ENCODE data around the gene C1orf116. TPM values are rescaled to one million over a fixed set of nuclear protein-coding genes. Genes with fewer than 3 reads are reported as not detected.

Gene C1orf116
- total RNA-seq: 10 to 100 TPM; 25.7 to 41.2 (median 29.2) TPM

DNA sequence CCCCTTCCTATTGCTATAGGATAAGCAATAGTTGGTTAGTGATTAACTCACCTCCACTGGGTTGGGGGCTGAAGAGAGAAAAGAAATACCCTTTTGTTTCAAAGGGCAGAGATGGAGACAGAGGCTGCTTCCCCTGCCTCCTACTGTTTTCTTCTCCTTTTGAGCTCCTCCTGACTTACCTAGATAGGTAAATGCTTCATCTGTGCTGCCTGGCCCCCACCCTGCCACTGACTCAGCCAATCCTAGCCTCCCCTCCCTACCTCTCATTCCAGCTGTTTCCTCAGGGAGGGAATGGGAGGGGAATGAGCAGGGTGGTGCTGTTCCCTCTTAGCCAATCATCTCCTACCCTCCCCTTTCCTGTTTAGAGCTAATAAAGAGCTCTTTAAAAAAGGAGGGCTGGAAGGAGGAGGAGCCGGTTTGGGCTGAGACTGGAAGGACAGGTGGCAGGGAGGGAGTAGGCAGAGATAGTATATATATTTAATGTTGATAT, at the start of gene C1orf116:
Gene C1orf116, minus strand, starts transcription at position 229 of the 490 bp plus-strand sequence. CDS start 5,158 bp downstream, outside the sequence.
- intact Hi-C loops (cut with DNase I; ENCODE audit: low total_unique reads): no loop called here
- in situ Hi-C loops (cut with MboI; ENCODE audit: low pct_ligation_motif_present in 1 of 4, low pct_unique_long_range_greater_than_20kb in 1 of 4, low sequenced_read_pairs in 3 of 4): no loop called here
- DNase-seq: peak; percentile 88
- peaks cover 3 to 47% (median 19%) of the 10 kb centered on the region in 4 donors for H3K4me1 ChIP-seq
- no peaks in the 10 kb centered on the region for H3K27me3 ChIP-seq
- H3K4me3 ChIP-seq: peak within 1 kb of the TSS in 3 of 4 donors; percentile 27 to 51 (median 31)
- H3K9me3 ChIP-seq: no peaks in the 10 kb centered on the region
- whole genome bisulfite sequencing, 2 donors (ENCODE audit: low coverage in 1 of 2): 0 to 8% methylated on average over 1 of the region's 1 CpG
- TF ChIP-seq POLR2AphosphoS5 (IDR thresholded peaks at IDR 0.05) (peak; percentile 82 to 96 (median 89)), EP300 (IDR thresholded peaks at IDR 0.05; ENCODE audit: low read depth) (no peak), POLR2A (IDR thresholded peaks at IDR 0.05) (peak; percentile 93)
- TF ChIP-seq, protein P1, sequence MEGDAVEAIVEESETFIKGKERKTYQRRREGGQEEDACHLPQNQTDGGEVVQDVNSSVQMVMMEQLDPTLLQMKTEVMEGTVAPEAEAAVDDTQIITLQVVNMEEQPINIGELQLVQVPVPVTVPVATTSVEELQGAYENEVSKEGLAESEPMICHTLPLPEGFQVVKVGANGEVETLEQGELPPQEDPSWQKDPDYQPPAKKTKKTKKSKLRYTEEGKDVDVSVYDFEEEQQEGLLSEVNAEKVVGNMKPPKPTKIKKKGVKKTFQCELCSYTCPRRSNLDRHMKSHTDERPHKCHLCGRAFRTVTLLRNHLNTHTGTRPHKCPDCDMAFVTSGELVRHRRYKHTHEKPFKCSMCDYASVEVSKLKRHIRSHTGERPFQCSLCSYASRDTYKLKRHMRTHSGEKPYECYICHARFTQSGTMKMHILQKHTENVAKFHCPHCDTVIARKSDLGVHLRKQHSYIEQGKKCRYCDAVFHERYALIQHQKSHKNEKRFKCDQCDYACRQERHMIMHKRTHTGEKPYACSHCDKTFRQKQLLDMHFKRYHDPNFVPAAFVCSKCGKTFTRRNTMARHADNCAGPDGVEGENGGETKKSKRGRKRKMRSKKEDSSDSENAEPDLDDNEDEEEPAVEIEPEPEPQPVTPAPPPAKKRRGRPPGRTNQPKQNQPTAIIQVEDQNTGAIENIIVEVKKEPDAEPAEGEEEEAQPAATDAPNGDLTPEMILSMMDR (IDR thresholded peaks at IDR 0.05): no peak
- H3K27ac ChIP-seq: peak within 1 kb of the TSS; percentile 85 to 90 (median 88)
- H3K36me3 ChIP-seq: no peaks in the 10 kb centered on the region

DNA sequence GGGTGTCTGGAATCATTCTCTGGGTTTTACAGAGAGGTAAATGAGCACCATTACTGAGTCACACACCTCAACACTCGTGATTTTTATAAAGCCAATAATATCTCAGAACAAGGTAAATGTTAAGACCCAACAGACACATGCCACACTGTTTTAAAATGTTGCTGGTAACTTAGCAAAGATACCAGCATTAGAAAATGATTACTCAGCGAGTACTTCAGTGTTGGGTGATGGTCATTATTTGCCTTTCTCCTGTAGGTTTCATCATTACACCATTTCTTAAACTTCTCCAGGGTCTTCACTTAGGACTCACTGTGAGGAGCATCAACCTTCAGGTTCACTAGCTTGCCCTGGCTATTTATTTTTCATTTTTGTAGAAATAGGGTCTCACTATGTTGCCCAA, 49.2 kb upstream of the C1orf116 start:
- Histone ChIP-seq H3K36me3 (peaks cover 0 to 5% (median 0%) of the 10 kb centered on the region in 4 donors), H3K9me3 (no peaks in the 10 kb centered on the region), H3K27me3 (no peaks in the 10 kb centered on the region), H3K4me1 (peaks cover 0 to 13% (median 4%) of the 10 kb centered on the region in 4 donors), H3K4me3 (no peak overlapping the region), H3K27ac (no peak overlapping the region)
- in situ Hi-C loops (cut with MboI; ENCODE audit: low pct_ligation_motif_present in 1 of 4, low pct_unique_long_range_greater_than_20kb in 1 of 4, low sequenced_read_pairs in 3 of 4): loop anchor here in 3 of 4 donors (10.0 to 25.0 kb wide), 3 partner anchors 323 to 430 kb away; partner anchors contain the start of gene CR1 (in 2 of the 3)
- 74 to 100% methylated on average over 1 to 2 of the region's 2 CpGs for WGBS, 2 donors (ENCODE audit: low coverage in 1 of 2)
- no peak for DNase-seq
- TF ChIP-seq POLR2AphosphoS5 (IDR thresholded peaks at IDR 0.05): no peak
- intact Hi-C loops (cut with DNase I; ENCODE audit: low total_unique reads): loop anchor here (10.0 kb wide), 1 partner anchor 323 kb away; no protein-coding TSS in a partner anchor

DNA sequence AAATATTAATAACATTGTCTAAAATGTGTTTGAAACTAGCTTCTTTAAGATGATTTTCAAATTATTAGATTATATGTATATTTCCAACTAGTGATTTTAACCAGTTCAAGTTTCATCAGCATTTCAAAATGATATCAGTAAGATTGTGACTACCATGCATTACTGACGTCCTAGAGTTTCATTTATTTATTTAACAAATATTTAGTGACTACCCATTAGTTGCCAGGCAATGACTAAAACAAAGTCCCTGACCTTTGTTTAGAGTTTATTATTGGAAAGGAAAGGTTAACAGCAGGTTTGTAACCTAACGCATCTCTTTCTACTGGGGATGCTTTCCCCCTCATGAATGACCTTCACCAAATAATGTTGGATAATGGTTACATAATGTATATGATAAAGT, 48.5 kb upstream of the C1orf116 start:
- Histone ChIP-seq H3K4me3 (no peak overlapping the region), H3K9me3 (no peaks in the 10 kb centered on the region), H3K27me3 (no peaks in the 10 kb centered on the region), H3K36me3 (peaks cover 0 to 5% (median 0%) of the 10 kb centered on the region in 4 donors), H3K4me1 (peaks cover 0 to 15% (median 4%) of the 10 kb centered on the region in 4 donors), H3K27ac (no peak overlapping the region)
- TF ChIP-seq, protein P1 (IDR thresholded peaks at IDR 0.05): no peak
- TF ChIP-seq POLR2A (IDR thresholded peaks at IDR 0.05) (no peak), POLR2AphosphoS5 (IDR thresholded peaks at IDR 0.05) (no peak), EP300 (IDR thresholded peaks at IDR 0.05; ENCODE audit: low read depth) (no peak)
- intact Hi-C loops (cut with DNase I; ENCODE audit: low total_unique reads): loop anchor here (10.0 kb wide), 1 partner anchor 324 kb away; no protein-coding TSS in a partner anchor
- in situ Hi-C loops (cut with MboI; ENCODE audit: low pct_ligation_motif_present in 1 of 4, low pct_unique_long_range_greater_than_20kb in 1 of 4, low sequenced_read_pairs in 3 of 4): loop anchor here in 3 of 4 donors (10.0 to 25.0 kb wide), 3 partner anchors 324 to 431 kb away; partner anchors contain the start of gene CR1 (in 2 of the 3)
- DNase-seq: no peak
- 62 to 63% methylated on average over 2 of the region's 2 CpGs for WGBS, 2 donors (ENCODE audit: low coverage in 1 of 2)

DNA sequence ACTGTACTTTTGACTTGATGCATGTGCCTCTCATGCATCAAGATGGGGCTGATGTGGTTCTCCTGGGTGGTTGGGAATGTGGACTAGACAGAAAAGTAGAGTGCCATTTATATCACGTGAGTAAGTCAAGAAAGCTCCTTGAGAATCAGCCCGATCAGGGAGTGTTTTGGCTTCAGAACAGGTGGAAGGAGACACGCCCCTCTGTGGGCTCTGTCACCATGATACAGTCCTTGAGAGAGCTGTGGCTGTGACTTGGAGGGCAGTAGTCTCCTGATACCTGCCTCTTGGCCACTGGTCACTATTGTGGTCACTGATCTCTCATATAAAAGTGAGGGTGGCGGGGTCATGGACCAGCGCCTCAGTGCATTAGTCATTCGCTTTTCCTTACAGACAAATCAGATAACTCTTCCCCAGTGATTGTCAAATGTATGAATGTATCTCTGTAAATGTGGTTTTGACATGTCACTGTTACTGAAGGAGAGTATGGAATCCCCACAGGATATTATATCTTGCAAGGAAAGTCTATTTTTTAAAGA, 47.2 kb upstream of the C1orf116 start:
- in situ Hi-C loops (cut with MboI; ENCODE audit: low pct_ligation_motif_present in 1 of 4, low pct_unique_long_range_greater_than_20kb in 1 of 4, low sequenced_read_pairs in 3 of 4): loop anchor here (10.0 to 25.0 kb wide), 3 partner anchors 325 to 433 kb away; partner anchors contain the start of gene CR1 (in 2 of the 4)
- WGBS, 2 donors (ENCODE audit: low coverage in 1 of 2): 86 to 100% methylated on average over 1 to 6 of the region's 6 CpGs
- intact Hi-C loops (cut with DNase I; ENCODE audit: low total_unique reads): loop anchor here (10.0 kb wide), 1 partner anchor 325 kb away; no protein-coding TSS in a partner anchor
- Histone ChIP-seq H3K4me1 (peaks cover 0 to 15% (median 2%) of the 10 kb centered on the region in 4 donors), H3K9me3 (no peaks in the 10 kb centered on the region), H3K27ac (no peak overlapping the region), H3K4me3 (no peak overlapping the region), H3K36me3 (peaks cover 0 to 5% (median 0%) of the 10 kb centered on the region in 4 donors), H3K27me3 (no peaks in the 10 kb centered on the region)
- no peak for TF ChIP-seq POLR2AphosphoS5 (IDR thresholded peaks at IDR 0.05)
- TF ChIP-seq, protein P1 (IDR thresholded peaks at IDR 0.05): no peak
- no peak for TF ChIP-seq POLR2A (IDR thresholded peaks at IDR 0.05)
- no peak for TF ChIP-seq EP300 (IDR thresholded peaks at IDR 0.05; ENCODE audit: low read depth)
- DNase-seq: no peak
